DMS53 treated with DMSO at 0.1 percent for 48 hours (cell line): ENCODE data around the gene MSL3B.

Experiments
- DNase-seq: peaks from one replicate; lab custom pipeline; 2025; ENCODE audit not compliant: unreplicated experiment; lab: John Stamatoyannopoulos, UW

The MSL3B gene

GRCh38 chr2:233853883-233854240, 14.3 kb downstream of the MSL3B start:
- no peak for DNase-seq

GRCh38 chr2:233853353-233853752, 14.8 kb downstream of the MSL3B start:
- DNase-seq: no peak

GRCh38 chr2:233852056-233852455, 16.1 kb downstream of the MSL3B start:
- no peak for DNase-seq

GRCh38 chr2:233851169-233851568, 17.0 kb downstream of the MSL3B start:
- DNase-seq: no peak

- no peak for DNase-seq
Observed at GRCh38 chr2:233850745-233851144, 17.4 kb downstream of the MSL3B start.

- no peak for DNase-seq
Observed at GRCh38 chr2:233849607-233850271, 18.4 kb downstream of the MSL3B start.

- no peak for DNase-seq
Observed at GRCh38 chr2:233848276-233848675, 19.9 kb downstream of the MSL3B start.

- no peak for DNase-seq
Observed at GRCh38 chr2:233847248-233847898, 20.8 kb downstream of the MSL3B start.

GRCh38 chr2:233846387-233847247, 21.6 kb downstream of the MSL3B start:
- DNase-seq: no peak

- no peak for DNase-seq
Observed at GRCh38 chr2:233845301-233846060, 22.7 kb downstream of the MSL3B start.

- no peak for DNase-seq
Observed at GRCh38 chr2:233844836-233845235, 23.4 kb downstream of the MSL3B start.

- no peak for DNase-seq
Observed at GRCh38 chr2:233844064-233844807, 23.9 kb downstream of the MSL3B start.

- no peak for DNase-seq
Observed at GRCh38 chr2:233841183-233841582, 27.0 kb downstream of the MSL3B start.

GRCh38 chr2:233840520-233840919, 27.7 kb downstream of the MSL3B start:
- no peak for DNase-seq

GRCh38 chr2:233839447-233839820, 28.8 kb downstream of the MSL3B start:
- no peak for DNase-seq

- no peak for DNase-seq
Observed at GRCh38 chr2:233838726-233839446, 29.3 kb downstream of the MSL3B start.

- no peak for DNase-seq
Observed at GRCh38 chr2:233838251-233838650, 29.9 kb downstream of the MSL3B start.

GRCh38 chr2:233837694-233838229, 30.4 kb downstream of the MSL3B start:
- DNase-seq: no peak

GRCh38 chr2:233836359-233836758, 31.8 kb downstream of the MSL3B start:
- no peak for DNase-seq
